NCI-H2227 (cell line): ENCODE measurements around the gene NTMT1.
A peak's percentile ranks its signal among the peaks of the same experiment; 100 is the strongest.

ENCODE experiments used
- DNase-seq: peaks from one replicate; lab custom pipeline; 2025; ENCODE audit not compliant: unreplicated experiment; lab: John Stamatoyannopoulos, UW

The NTMT1 gene

DNA sequence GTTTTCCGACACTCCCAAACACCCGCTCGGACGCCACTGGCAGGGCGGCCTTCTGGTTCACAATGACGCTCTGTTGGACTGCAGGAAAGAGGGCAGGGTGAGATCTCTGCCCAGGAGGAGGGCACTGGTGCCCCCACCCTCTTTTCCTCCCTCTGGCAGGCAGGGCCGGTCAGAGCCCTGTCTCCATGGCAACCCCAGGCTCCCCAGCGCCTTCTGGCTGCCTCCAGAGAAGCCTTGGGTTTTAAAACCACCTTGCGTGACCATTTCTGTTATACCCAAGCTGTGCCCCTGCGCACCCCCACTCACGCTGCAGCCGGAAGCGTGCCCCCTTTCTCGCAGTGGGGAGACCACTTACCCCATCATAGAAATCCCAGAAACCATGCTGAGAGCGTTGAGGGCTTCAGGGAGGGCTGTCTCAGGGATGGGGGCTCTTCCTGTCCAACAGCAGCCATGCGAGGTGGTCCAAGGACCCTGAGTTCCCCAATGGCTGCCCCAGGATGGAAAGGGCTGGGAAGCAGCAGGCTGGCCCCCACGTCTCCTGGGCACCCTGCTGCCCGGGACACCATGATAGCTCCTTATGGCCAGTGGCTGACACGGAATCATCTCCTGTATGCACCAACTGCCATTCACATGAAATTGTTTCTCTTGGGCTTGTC lies 12.3 kb upstream of the NTMT1 start:
- peak; percentile 72 for DNase-seq

DNA sequence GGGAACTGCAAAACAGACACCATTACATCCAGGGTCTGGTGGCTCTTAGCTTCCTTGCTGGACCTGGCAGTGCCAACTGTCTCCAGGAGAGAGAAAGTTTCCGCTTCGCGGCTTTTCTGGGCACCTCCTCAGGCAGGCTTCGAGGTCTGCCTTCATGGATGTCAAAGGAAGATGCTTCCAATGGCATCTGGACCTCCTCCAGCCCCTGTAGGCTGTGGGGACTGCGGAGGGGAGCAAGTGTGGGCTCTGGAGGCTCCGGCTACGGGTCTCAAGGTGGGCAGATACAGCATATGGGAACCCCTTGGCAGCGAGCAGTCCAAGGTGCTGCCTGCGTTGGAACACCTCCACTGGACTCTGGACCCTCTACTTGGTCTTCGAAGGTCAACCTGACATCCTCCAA lies 11.0 kb upstream of the NTMT1 start:
- DNase-seq = no peak

DNA sequence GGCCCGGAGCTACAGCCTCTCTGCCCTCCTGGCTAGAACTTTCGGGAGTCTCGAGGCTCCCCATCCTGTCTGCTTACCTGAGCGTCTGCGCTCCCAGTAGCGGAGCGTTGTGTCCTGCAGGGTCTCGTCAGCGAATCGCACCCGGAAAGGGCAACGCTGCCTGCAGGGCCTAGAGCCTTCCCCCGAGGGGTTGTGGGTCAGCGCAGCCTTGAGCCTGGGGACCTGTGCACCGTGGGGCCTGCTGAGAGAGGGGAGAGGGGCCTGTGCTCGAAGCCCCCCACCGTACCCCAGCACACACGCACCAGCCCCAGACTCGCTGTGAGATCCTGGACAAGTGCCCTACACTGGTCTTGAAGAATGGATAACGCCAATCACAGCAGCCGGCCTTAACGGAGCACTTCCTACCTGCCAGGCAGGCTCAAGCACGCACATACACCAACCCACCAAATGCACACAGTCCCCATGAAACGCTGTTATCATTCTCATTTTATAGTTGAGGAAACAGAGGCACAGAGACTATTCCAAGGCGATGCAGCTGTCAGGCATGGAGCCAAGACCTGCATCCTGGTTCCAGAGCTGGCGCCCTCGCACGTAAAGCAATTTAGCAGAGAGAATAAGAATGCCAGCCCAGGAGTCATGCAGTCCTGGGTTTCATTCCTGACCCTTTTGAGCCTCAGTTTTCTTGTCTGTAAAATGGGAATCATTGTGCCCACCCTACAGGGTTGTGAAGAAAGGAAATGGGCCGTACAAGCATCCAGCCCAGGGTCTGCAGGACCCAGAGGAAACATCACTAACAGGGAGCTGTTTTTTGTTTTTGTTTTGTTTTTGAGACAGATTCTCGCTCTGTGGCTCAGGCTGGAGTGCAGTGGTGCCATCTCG lies 10.3 kb upstream of the NTMT1 start:
- DNase-seq = no peak

DNA sequence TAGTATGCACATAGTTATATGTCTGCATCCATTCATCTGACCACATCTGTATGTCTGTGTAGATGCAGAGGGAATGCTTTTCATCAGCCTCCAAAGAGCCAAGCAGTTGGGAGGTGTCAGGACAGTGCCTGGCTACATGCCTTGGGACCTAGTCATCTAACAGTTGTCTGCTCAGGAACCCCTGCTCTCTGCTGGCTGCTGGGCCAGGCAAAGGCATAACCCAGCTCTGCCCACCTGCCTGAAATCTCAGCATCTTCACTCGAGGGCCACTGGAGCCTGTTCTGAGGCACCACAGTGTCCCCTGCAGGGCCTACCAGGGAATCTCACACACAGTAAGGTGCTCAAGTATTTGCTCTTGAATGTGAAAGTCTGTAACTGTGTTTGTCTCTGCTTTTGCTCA lies 8.8 kb upstream of the NTMT1 start:
- no peak for DNase-seq

DNA sequence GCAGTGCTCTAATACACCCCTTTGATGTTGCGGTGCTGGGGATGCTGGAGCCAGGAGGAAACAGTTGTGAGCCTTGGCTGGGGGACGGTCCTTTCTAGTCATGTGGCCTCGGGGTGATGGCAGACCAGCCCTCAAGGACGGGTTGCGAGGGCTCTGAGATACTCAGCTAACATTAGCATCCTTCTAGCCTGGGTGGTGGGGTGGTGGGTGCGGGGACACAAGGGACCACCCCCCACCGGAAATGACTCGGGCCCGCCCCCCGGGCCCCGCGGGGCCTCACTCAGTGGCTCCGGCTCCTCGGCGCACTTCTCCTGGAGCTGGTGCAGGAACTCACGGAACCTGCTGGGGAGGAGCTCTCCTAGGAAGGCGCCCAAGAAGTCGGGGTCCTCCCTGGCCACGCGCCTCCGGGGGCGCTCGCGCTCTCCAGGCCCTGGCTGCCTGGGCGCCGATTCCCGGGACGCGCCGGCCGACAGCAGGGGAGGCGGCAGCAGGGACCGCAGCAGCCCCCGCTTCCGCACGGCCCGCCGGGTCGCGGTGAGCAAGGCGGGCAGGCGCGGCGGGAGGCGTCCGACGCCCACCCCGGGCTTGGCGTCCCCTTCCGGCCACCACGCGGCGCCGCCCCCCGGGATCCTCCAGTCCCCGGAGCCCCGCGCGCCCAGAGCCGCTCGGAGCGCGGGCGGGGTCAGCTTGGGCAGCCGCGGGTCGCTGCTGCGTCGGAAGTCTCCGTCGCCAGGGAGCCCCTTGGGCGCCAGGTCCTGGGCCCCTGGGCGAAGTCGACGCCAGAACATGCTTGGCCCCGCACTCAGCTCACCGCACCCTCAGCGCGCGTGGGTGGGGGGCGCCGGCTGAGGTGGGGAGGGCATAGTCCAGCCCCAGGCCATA lies 5.9 kb upstream of the NTMT1 start:
- DNase-seq = peak; percentile 43

DNA sequence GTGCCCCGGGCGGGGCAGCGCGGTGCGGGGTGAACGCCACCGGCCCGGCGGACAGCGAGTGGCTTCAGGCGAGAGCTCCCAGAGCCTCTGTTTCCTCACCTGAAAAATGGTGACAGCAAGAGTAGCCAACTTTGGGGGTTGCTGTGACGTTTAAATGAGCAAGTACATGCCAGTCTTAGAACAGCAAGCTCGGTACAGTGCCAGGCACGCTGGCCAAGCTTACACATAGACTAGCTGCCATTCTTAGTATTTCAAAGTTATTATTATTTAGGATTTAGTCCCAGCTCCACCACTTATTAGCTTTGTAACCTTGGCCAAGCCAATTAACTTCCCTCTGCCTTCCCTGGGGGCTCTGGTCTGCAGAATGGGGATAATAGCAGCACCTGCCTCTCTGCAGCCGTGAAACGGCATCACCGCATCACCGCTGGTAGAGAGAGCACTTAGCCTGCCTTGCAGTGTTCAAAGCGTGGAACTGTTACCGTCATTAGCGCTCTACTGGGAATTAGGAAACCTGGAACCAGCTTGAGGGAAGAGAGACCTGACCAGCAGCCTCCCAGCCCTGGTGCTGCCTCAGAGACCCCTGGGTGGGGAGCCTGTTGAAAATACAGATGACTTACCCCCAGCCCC lies 5.2 kb upstream of the NTMT1 start, which contains the start of gene C9orf50:
Gene C9orf50 (minus strand): TSS at position 433 of the 627 bp plus-strand sequence. CDS start 527 bp downstream, outside the sequence.
- peak; percentile 43 for DNase-seq

DNA sequence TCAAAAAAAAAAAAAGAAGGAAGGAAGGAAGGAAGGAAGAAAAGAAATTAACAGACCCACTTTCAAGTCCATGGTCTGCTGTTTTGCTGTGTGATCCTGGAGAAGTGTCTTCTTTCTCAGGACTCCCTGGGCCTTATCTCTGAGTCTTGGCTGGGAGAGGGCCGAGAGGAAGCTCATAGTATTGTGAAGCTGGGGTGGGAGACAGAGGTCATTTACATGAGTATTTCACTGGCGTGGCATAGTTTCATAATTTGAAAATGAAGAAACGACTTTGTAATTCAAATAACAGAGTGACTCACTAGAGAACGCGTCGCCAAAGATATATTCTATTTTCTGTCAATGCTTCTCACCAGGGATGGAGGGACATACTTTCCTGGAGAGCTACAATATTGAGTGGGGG lies 2.6 kb upstream of the NTMT1 start:
- no peak for DNase-seq

DNA sequence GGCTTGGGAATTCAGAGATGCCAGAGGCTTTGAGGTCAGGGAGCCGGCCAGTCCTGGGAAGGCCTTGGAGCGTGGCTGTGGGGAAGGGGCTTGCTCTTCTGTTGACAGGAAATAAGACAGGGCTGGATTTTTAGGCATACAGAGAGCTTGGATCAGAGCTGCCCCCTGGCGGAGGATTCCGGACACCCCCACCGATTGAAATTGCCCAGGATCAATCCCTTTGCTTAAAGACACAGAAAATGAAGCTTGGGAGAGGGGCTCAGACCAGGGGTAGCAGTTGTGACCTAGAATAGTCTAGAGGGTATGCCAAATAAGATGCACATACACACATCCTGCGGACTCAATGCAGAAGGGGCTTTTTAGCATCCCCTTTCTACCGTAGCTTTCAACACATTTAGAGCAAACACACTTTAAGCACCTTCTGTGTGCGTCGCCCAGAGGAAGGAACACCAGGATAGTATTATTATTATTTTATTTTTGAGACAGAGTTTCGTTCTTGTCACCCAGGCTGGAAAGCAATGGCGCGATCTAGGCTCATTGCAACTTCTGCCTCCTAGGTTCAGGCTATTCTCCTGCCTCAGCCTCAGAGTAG lies 1.7 kb upstream of the NTMT1 start:
- DNase-seq = peak; percentile 53

DNA sequence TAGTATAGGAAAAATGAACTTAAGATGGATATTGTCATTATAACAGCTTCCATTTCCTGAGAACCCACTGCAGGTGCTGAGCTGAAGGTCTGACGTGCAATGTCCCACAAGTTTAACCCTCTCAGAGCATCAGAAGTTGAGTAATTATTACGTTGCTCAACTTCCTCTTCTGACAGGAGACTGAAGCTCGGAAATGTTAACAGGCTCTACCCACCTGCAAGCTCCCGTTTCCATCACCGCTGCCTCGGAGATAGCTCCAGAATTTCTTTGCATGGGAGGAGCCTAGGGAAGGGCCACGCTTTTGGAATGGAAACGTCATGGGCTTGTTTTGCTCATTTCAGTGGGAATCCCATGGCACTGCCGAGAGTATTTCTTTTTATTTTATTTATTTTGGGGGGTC lies 1.0 kb upstream of the NTMT1 start:
- DNase-seq = peak; percentile 47

DNA sequence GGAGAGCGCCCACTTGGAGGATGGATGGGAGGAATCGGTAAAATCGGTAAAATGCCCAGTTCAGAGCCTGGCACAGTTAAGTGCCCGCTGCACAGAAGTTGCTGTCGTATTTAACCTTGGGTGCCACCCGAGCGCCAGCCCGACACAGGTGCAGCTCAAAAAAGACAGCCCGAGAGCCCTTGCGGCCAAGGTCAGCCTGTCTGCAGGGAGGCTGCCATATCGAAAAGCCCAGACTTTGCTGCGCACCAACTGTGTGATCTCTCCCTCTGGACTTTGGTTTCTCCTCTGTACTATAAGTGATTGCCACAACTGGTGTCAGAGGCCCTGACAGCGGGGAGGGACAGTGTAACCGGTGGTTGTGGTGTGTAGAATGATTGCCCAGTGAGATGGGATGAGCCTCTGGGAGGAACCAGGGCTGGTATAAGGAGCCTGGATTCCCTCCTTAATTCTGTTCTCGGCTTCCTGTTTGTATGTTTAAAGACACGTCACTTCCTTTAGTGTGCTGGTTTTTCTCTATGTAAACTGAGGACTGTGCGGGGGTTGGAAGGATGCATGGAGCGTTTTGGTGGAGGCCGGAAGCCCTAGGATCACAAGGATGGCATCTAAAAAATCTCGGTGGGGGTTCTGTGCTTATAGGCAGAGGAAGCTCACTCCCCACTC lies 792 bp downstream of the NTMT1 start:
- DNase-seq = no peak

DNA sequence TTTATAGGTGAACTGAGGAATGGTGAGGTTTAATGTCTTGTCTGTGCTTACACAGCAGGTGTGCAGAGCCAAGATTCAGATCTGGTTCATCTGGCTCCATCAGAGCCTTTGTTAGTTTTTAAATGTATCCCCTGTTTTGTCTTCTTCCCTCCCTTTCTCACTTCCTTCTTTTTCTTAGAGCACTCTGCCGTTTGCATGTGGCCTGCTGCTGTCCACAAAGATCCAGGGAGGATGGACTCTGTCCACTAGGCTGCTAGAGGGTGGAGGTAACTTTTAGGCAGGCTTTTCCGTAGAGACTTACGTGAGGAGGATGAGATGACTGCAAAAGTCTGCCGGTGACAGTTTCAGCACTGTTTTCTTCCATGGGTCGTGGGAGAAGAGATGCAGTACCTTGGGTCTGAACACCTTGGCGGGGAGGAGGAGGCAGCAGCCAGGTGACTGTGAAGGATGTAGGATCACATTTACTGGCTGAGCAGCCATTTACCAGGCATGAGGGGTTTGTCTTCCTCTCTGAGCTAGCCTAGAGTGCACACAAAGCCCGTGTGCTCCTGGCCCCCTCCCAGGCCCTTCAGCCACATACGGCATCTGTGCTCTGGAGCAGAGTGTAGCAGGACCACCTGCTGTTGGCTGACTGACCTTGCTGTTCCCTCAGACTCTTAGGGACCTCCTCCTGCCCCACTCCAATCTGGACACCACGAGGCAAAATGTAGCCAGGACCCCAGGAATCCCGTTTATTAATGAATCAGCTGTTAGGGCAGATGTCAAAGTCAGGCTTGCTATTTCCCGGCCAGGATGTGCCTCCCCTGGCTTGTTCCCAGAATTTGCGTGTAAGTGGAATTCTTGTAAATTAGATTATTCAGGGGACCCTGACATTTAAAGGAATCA lies 1.8 kb downstream of the NTMT1 start:
- no peak for DNase-seq

DNA sequence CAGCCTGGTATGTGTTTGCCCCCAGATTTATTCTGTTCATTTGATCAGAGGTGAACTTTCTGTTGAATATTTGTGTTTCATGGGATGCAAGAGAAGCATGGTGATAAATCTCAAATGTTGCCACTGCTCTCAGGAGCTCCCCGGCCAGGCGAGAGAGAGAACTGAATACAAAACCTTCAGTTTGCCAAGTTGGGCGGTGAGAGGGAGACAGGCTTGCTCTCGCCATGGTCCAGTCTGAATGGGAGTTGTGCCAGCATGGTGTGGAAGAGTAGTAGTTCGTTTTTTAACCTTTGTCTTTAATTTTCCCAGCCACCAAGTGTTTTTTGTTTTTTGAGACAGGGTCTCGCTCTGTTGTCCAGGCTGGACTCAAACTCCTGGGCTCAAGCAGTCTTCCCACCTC lies 2.7 kb downstream of the NTMT1 start:
- DNase-seq = no peak

DNA sequence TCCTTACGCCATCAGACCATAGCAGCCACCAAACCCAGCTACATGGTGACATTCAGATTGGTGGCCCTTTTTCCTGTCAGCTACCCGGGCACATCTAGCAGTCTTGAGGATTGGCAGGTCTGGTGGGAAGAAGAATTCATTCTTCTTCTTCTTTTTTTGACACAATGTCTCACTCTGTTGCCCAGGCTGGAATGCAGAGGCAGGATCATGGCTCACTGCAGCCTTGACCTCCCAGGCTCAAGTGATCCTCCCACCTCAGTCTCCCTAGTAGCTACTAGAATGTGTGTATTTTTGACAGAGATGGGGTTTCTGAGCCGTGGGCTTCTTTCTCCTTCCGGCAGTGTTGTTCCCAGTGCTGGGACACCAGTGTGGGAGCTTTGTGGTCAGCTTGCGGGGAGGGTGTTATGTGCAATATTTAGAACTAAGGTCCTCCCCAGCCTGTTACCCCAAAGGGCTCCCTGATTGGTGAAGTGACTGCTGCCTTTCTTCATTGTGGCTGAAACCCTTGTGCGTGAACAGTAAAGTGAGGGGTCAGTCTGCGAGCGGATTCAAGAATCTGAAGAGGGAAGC lies 3.4 kb downstream of the NTMT1 start:
- no peak for DNase-seq

DNA sequence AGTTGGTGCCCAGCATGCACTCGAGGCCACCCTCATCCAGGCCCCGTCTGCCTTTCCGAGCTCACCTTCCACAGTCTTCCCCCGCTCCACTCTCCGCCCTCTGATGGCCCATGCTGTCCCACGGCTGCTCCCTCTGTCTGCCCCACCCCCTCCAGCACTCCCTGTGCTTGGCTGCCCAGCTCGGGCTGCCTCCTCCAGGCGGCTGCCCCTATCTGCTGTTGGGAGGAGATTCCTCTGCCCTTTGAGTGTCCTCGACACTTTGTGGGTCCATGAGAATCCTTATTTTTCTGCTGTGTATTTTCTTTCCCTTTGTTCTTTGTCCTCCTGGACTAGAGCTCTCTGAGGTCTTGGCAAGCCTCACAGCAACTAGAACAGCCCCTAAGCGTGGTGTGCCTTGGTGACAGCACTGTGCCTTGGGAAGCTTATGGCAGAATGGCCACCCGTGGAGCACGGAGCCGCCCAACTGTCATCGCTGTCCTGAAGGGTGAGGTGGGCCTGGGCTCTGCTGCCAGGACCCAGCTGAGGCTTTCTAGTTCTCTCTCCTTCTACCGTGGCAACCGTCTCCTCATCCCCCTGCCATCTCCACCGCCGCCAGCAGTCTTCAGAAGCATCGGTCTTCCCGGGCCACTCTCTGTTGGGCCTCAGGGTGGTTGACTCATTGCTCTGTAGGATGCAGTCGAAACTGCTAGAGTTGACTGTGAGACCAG lies 5.2 kb downstream of the NTMT1 start:
- no peak for DNase-seq

DNA sequence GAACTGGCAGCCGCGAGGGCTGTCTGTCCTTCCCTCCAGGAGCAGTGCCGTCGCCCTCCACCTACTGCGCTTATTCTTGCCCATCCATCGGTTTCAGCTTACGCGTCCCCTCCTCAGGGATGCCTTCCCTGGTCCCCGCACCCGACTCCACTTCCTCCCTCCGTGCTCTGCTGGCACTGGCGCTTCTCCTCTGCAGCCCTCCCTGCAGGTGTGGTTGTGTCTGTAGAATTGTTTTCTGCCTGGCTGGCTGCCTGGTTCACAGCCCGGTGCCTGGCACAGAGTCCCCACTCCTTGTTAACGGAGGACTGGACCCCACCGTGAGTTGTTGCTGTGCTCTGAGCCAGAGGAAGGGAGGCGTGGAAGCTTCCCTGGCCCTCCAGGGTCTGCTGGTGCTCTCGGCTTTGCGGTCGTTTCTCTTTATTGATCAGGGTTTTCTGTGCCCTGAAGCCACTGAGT lies 5.7 kb downstream of the NTMT1 start:
- no peak for DNase-seq

DNA sequence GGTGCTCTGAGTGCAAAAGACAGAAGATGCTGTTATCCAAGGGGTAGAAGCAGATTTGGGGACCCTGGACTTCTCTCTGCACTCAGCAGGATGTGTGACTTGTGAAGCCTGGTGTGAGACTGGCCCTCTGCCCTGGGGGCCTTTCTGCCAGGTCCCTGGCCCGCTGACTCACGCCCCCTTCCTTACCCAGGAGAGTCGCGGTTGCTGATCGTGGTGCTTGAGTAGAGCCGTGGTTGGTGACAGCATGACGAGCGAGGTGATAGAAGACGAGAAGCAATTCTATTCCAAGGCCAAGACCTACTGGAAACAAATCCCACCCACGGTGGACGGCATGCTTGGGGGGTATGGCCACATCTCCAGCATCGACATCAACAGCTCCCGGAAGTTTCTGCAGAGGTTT lies 6.5 kb downstream of the NTMT1 start:
- DNase-seq = no peak

DNA sequence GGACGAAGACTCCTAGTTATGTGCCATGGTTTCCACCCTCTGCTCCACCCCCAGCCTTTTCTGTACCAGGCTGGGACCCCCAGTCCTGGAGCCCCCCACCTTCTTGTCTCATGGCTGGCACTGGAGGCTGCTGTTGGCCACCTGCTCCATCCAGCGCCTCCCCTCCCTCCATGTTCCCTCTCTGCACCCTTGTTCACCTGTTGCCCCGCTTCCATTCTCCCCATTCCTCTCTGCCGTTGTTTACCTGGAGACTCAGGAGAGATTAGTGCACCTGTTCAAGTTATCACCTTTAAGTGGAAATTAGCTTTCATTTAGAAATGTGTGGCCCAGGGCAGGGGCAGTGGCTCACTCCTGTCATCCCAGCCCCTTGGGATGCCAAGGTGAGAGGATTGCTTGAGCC lies 7.2 kb downstream of the NTMT1 start:
- no peak for DNase-seq

DNA sequence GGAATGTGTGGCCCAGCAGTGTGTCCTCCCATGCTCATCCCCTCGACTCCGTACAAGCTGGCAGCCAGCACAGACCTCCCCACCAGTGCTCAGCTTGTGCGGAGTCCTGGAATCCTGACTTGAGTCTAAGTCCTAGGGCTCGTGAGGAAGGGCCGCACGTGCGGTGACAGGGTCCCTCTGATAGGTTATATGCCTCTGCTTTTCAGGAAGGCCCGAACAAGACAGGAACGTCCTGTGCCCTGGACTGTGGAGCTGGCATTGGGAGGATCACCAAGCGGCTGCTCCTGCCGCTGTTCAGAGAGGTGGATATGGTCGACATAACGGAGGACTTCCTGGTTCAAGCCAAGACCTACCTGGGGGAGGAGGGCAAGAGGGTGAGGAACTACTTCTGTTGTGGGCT lies 7.9 kb downstream of the NTMT1 start:
- DNase-seq = no peak
